HFF-Myc (cell line): ENCODE data around the gene ZFC3H1.

Experiments
- DNase-seq: peaks from one replicate; pipeline ENCODE4 v3.0.0-alpha.2; 2011; ENCODE audit warnings: low read depth; ENCODE audit errors: extremely low read depth
- H3K4me3 ChIP-seq: replicated peaks from 2 replicates; pipeline ENCODE4 v1.5.1; 2011; ENCODE audit warnings: low read depth, mild to moderate bottlenecking, control low read depth, low read length
- CTCF ChIP-seq: IDR thresholded peaks from 2 replicates; pipeline ENCODE4 v1.5.1; 2012; ENCODE audit warnings: mild to moderate bottlenecking, low read depth, low read length, control low read depth; ENCODE audit errors: missing control alignments

The ZFC3H1 gene

GRCh38 chr12:71649401-71649800 lies 14.2 kb downstream of the ZFC3H1 start:
- no peak for DNase-seq
- no peak for TF ChIP-seq CTCF
- H3K4me3 ChIP-seq: no peak overlapping the region

GRCh38 chr12:71648537-71648936 lies 15.1 kb downstream of the ZFC3H1 start:
- no peak overlapping the region for H3K4me3 ChIP-seq
- no peak for TF ChIP-seq CTCF
- DNase-seq: no peak

GRCh38 chr12:71646512-71646911 lies 17.1 kb downstream of the ZFC3H1 start:
- no peak overlapping the region for H3K4me3 ChIP-seq
- no peak for TF ChIP-seq CTCF
- DNase-seq: no peak

GRCh38 chr12:71645268-71645667 lies 18.4 kb downstream of the ZFC3H1 start:
- no peak overlapping the region for H3K4me3 ChIP-seq
- no peak for TF ChIP-seq CTCF
- no peak for DNase-seq

- no peak for DNase-seq
- TF ChIP-seq CTCF: no peak
- no peak overlapping the region for H3K4me3 ChIP-seq
These were observed 21.4 kb downstream of the ZFC3H1 start for GRCh38 chr12:71642264-71642663.

- no peak for DNase-seq
- no peak for TF ChIP-seq CTCF
- H3K4me3 ChIP-seq: no peak overlapping the region
These were observed 22.3 kb downstream of the ZFC3H1 start for GRCh38 chr12:71641390-71641789.

- no peak for DNase-seq
- no peak for TF ChIP-seq CTCF
- H3K4me3 ChIP-seq: no peak overlapping the region
These were observed 23.3 kb downstream of the ZFC3H1 start for GRCh38 chr12:71640316-71640715.
